Liver (tissue), 3 donors: ENCODE results near the gene PAQR4.

Experiments
- CTCF ChIP-seq: fragments of 150-350 bp; IDR thresholded peaks from 2 replicates; pipeline ENCODE4 v1.5.1; 2017; ENCODE audit warnings: improper control_type of control experiment, low read depth, low read length; ENCODE audit not compliant: missing input control
- EGR1 ChIP-seq, 2 donors: IDR thresholded peaks; 2 replicates each; pipeline ENCODE4 v1.6.1; 2016 to 2018; ENCODE audit warnings: antibody characterized with exemption in 2 of 2, low read depth in 2 of 2
- FOXA1 ChIP-seq: IDR thresholded peaks from 2 replicates; pipeline ENCODE4 v1.6.1; 2016; ENCODE audit warnings: antibody characterized with exemption
- GABPA ChIP-seq, 2 donors: IDR thresholded peaks in 1 of 2; conservative IDR thresholded peaks in 1 of 2; 2 replicates each; pipeline ENCODE4 v1.6.1; 2016; ENCODE audit warnings: antibody characterized with exemption in 2 of 2, mild to moderate bottlenecking in 1 of 2, moderate library complexity in 1 of 2
- JUND ChIP-seq, 2 donors: IDR thresholded peaks; 2 replicates each; pipeline ENCODE4 v1.6.1; 2016; ENCODE audit warnings: antibody characterized with exemption in 2 of 2
- MAX ChIP-seq: IDR thresholded peaks from 2 replicates; pipeline ENCODE4 v1.6.1; 2016; ENCODE audit warnings: antibody characterized with exemption
- NR2F2 ChIP-seq: IDR thresholded peaks from 2 replicates; pipeline ENCODE4 v1.6.1; 2016; ENCODE audit warnings: antibody characterized with exemption
- RAD21 ChIP-seq, 2 donors: IDR thresholded peaks; 2 replicates each; pipeline ENCODE4 v1.6.1; 2016; ENCODE audit warnings: antibody characterized with exemption in 2 of 2, mild to moderate bottlenecking in 2 of 2
- RXRA ChIP-seq, 2 donors: IDR thresholded peaks; 2 replicates each; pipeline ENCODE4 v1.6.1; 2017 to 2018; ENCODE audit warnings: antibody characterized with exemption in 2 of 2, mild to moderate bottlenecking in 1 of 2
- SP1 ChIP-seq: IDR thresholded peaks from 2 replicates; pipeline ENCODE4 v1.6.1; 2018; ENCODE audit warnings: antibody characterized with exemption, mild to moderate bottlenecking
- YY1 ChIP-seq: IDR thresholded peaks from 2 replicates; pipeline ENCODE4 v1.6.1; 2016; ENCODE audit warnings: antibody characterized with exemption, mild to moderate bottlenecking
- TF ChIP-seq, protein P1 (sequence below): IDR thresholded peaks from 2 replicates; pipeline ENCODE4 v1.6.1; 2016; ENCODE audit warnings: antibody characterized with exemption
- TF ChIP-seq, protein P2 (sequence below): IDR thresholded peaks from 2 replicates; pipeline ENCODE4 v1.6.1; 2016; ENCODE audit warnings: antibody characterized with exemption, mild to moderate bottlenecking
- TF ChIP-seq, protein P3 (sequence below): IDR thresholded peaks from 2 replicates; pipeline ENCODE4 v1.6.1; 2016; ENCODE audit warnings: antibody characterized with exemption
- donor health status: healthy.
- donor health status: healthy.

DNA sequence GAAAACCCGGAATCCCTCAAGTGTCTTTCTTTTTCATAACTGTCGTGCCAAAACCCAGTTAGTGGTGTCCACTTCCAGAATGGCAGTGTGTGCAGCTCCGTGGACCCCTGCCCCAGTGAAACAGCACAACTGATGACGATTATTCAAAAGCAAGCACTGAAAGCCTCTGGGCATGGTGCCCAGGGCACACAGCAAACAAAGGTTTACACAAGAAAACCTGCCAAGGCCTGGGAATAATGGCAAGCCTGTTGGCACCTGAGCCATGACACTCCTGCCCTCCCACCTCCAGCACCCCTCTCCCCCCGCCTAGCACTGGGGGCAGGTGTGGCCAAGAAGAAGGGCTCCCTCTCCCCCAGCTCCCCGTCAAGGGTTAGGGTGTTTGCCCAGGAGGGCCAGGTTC is 8.3 kb downstream of the PAQR4 start:
- TF ChIP-seq FOXA1 = peak; percentile 51
- no peak for TF ChIP-seq CTCF
- TF ChIP-seq JUND (IDR thresholded peaks at IDR 0.05) = no peak
- TF ChIP-seq, protein P1, sequence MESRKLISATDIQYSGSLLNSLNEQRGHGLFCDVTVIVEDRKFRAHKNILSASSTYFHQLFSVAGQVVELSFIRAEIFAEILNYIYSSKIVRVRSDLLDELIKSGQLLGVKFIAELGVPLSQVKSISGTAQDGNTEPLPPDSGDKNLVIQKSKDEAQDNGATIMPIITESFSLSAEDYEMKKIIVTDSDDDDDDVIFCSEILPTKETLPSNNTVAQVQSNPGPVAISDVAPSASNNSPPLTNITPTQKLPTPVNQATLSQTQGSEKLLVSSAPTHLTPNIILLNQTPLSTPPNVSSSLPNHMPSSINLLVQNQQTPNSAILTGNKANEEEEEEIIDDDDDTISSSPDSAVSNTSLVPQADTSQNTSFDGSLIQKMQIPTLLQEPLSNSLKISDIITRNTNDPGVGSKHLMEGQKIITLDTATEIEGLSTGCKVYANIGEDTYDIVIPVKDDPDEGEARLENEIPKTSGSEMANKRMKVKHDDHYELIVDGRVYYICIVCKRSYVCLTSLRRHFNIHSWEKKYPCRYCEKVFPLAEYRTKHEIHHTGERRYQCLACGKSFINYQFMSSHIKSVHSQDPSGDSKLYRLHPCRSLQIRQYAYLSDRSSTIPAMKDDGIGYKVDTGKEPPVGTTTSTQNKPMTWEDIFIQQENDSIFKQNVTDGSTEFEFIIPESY = no peak
- TF ChIP-seq, protein P2, sequence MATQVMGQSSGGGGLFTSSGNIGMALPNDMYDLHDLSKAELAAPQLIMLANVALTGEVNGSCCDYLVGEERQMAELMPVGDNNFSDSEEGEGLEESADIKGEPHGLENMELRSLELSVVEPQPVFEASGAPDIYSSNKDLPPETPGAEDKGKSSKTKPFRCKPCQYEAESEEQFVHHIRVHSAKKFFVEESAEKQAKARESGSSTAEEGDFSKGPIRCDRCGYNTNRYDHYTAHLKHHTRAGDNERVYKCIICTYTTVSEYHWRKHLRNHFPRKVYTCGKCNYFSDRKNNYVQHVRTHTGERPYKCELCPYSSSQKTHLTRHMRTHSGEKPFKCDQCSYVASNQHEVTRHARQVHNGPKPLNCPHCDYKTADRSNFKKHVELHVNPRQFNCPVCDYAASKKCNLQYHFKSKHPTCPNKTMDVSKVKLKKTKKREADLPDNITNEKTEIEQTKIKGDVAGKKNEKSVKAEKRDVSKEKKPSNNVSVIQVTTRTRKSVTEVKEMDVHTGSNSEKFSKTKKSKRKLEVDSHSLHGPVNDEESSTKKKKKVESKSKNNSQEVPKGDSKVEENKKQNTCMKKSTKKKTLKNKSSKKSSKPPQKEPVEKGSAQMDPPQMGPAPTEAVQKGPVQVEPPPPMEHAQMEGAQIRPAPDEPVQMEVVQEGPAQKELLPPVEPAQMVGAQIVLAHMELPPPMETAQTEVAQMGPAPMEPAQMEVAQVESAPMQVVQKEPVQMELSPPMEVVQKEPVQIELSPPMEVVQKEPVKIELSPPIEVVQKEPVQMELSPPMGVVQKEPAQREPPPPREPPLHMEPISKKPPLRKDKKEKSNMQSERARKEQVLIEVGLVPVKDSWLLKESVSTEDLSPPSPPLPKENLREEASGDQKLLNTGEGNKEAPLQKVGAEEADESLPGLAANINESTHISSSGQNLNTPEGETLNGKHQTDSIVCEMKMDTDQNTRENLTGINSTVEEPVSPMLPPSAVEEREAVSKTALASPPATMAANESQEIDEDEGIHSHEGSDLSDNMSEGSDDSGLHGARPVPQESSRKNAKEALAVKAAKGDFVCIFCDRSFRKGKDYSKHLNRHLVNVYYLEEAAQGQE = no peak
- peak; percentile 83 for TF ChIP-seq YY1
- TF ChIP-seq RXRA (IDR thresholded peaks at IDR 0.05) = peak; percentile 34 to 41
- TF ChIP-seq GABPA (IDR thresholded peaks at IDR 0.05 in 1 of 2, conservative IDR thresholded peaks at IDR 0.05 in 1 of 2) = no peak
- no peak for TF ChIP-seq RAD21 (IDR thresholded peaks at IDR 0.05)
- no peak for TF ChIP-seq EGR1 (IDR thresholded peaks at IDR 0.05; ENCODE audit: low read depth in 2 of 2)
- TF ChIP-seq, protein P3, sequence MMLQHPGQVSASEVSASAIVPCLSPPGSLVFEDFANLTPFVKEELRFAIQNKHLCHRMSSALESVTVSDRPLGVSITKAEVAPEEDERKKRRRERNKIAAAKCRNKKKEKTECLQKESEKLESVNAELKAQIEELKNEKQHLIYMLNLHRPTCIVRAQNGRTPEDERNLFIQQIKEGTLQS = no peak
- peak; percentile 81 for TF ChIP-seq SP1
- no peak for TF ChIP-seq MAX
- no peak for TF ChIP-seq NR2F2
